ENCODE data around the gene GPR89A.

GPR89A gene

GRCh38 chr1:145719230-145720079 lies 111.7 kb downstream of the GPR89A start, which contains the start of gene CD160:
Gene CD160 (plus strand): TSS chr1:145719499. CDS start chr1:145728328, 8,829 bp downstream.
- DNase-seq, result no peak

Measured in suppressor macrophage treated with lipopolysaccharide for 1 hour (primary cell).